NCI-H187 (cell line): ENCODE data around the gene TMEM126A.
"Not testable (repeated sequence)": the region's sequence is repeated elsewhere in the genome, so short reads cannot be mapped to it uniquely, and the experiment has no call there.

ENCODE experiments used
- DNase-seq, 2 experiments: peaks; one replicate each; lab custom pipeline; 2025; lab: John Stamatoyannopoulos, UW

The TMEM126A gene

DNA sequence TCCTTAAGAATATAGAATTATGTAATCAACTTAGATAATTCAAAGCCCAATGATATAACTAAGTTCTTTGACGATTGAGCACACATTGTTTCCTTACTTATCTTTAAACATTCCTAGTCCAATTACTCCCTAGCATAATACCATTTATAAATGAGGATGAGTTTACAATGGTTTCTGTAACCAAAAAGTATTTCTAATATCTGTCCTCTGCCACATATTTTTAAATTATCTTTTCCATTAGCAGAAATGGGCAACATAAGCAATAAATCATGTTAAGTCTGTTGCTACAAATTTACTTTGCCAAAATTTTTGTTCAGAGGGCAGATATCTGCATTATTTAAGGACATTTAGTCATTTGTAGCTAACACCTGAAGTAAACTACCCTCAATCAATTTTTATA is 10.4 kb downstream of the TMEM126A start:
- DNase-seq, result no peak

GRCh38 chr11:85661972-85662664 is 14.4 kb downstream of the TMEM126A start:
- no peak for DNase-seq

- no peak for DNase-seq
Observed at GRCh38 chr11:85663080-85663752, 15.4 kb downstream of the TMEM126A start.

DNA sequence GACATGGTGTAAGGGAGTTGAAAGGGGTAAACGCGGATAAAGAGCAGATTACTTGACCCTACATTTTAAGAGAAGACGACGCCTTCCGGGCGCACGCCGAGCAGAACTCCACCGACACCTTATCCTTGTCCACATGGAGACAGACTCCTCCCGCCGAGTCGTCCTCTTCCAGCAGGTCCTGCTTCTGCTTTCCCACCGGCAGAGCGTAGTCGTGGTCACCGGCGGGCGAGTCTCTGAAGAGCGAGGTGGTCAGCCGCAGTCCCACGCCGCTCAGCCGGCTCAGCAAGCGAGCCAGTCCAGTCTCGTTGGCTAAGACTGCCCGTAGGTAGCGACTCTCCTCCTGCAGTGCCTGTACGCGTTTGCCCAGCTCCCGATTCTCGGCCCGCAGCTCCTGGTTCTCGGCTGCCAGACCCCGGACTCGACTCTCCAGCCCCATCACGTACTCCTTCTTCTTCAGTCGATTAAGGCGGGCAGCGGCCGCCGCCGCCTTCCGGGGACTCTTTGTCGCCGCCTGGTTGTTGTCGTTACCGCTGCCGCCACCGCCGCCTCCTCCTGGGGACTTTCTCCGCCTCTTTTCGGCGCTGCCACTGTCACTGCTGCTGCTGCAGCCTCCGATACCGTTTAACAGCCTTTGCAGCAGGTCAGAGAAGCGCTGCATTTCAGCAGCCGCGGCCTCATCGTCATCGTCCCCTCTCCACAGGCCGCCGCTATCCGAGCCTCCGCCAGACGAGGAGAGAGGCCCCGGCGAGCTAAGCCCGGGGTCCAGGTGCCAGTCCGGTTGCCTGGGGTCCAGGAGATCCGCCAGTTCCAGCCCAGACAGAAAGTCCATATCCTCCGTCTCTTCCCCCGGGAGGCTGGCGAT is 16.2 kb downstream of the TMEM126A start:
- DNase-seq, result peak; percentile 35 to 38

GRCh38 chr11:85664615-85665481 is 17.1 kb downstream of the TMEM126A start, which contains the start of gene CREBZF:
CREBZF (minus strand) TSS chr11:85665129; CDS start chr11:85664875, 254 bp downstream.
- DNase-seq, result peak; percentile 90 to 91

- no peak for DNase-seq
Observed at GRCh38 chr11:85665733-85666132, 18.0 kb downstream of the TMEM126A start.

- no peak for DNase-seq
Observed at GRCh38 chr11:85666687-85667086, 18.9 kb downstream of the TMEM126A start.

GRCh38 chr11:85668157-85668556 is 20.4 kb downstream of the TMEM126A start:
- DNase-seq, result no peak

GRCh38 chr11:85670949-85671663 is 23.3 kb downstream of the TMEM126A start:
- not testable (repeated sequence) for DNase-seq

DNA sequence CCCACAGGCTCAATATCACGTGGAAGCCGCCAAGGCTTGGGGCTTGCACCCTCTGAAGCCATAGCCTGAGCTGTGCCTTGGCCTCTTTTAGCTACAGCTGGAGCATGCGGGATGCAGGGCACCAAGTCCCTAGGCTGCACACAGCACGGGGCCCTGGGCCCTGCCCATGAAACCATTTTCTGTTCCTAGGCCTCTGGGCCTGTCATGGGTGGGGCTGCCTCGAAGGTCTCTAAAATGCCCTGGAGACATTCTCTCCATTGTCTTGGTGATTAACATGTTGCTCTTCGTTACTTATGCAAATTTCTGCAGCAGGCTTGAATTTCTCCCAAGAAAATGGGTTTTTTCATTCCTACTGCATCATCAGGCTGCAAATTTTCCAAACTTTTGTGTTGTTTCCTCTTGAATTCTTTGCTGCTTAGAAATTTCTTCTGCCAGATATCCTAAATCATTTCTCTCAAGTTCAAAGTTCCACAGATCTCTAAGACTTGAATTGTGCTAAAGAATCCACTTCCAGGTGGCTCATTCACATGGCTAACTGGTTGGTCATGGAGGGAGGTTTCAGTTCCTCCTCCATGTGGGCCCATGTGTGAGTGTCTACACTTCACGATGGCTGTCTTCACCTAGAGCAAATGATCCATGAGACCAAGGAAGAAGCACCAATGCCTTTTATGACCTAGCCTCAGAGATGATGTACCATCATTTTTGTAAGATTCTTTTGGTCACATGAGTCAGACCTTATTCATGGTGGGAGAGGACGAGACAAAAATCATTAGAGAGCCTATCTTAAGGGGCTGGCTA is 24.5 kb downstream of the TMEM126A start:
- no peak for DNase-seq

DNA sequence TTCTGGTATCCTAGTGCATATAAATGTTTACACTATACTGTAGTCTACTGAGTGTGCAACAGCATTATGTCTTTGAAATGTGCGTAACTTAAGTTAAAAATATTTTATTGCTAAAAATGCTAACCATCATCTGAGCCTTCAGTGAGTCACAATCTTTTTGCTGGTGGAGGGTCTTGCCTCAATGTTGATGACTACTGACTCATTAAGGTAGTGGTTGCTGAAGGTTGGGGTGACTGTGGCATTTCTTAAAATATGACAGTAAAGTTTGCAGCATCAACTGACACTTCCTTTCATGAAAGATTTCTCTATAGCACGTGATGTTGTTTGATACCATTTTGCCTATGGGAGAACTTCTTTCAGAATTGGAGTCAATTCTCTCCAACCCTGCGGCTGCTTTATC is 25.6 kb downstream of the TMEM126A start:
- DNase-seq, result no peak

DNA sequence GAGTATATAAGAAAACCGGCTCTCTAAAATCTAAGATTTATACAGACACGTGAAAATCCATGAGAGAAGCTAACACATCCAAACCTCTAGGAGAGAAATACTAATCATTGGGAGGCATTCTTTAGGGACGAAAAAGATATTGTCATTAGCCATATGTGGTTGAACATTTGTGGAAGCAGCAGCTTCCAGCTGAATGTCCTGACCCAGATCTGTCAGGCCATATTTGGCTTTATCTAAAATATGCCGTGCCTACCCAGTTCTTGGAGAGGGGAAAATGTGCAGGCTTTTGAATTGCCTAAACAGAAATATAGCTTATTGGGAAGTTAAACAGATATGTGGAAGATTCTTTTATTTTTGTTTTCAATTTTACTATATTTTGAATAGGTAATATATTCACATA is 31.8 kb downstream of the TMEM126A start:
- DNase-seq, result no peak

DNA sequence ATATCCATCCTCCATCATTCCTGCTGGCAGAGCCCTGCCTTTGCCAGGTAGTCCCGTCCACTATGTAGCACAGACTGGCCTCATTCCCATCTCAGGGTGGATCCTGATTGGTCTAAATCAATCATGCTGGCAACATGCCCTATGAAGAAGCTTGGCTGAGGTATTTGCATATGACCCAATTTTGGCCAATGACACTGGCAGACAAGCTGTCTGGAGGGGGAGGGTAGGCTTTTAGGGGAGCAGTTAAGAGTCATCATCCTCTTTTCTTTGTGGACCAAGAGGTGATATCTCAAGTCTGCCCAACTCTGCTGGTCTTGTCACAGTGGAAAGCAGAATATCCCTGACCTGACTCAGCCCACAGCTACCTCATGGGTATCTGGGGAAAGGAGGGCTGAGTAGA is 33.1 kb downstream of the TMEM126A start:
- DNase-seq, result no peak

- peak; percentile 13 to 15 for DNase-seq
Observed at GRCh38 chr11:85682330-85683305, 34.9 kb downstream of the TMEM126A start.

DNA sequence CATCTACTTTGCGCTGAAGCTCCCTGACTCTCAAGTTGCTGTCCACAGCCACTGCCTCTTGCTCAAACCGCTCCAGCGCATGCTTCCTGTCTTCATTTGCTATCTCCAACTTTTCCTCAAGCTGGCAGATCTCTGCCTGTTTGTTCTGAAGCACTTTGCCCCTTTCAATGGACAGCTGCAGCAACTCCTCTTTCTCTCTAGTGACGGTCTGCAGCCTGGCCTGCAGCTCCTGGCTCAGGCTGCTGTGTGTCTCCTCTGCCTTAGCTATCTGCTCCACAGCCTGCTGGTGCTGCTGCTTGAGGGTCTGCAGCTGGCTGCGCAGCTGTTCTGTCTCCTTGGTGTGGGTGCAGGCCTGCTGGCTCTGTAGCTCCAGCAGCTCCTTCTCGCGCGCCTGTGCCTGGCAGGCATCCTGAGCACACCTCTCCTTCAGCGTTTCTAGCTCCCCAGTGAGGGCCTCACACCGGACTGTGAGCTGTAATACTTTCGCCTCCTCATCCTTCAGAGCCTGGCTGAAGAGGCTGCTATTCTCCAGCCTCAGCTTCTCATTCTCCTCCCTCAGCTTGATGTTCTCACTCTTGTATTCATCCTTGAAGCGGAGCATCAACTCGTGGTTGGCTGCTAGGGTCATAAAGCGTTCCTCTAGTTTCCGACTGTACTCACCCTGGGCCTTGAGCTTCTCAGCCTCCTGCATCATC is 37.5 kb downstream of the TMEM126A start:
- peak in 1 of 2 experiments; percentile 53 for DNase-seq

DNA sequence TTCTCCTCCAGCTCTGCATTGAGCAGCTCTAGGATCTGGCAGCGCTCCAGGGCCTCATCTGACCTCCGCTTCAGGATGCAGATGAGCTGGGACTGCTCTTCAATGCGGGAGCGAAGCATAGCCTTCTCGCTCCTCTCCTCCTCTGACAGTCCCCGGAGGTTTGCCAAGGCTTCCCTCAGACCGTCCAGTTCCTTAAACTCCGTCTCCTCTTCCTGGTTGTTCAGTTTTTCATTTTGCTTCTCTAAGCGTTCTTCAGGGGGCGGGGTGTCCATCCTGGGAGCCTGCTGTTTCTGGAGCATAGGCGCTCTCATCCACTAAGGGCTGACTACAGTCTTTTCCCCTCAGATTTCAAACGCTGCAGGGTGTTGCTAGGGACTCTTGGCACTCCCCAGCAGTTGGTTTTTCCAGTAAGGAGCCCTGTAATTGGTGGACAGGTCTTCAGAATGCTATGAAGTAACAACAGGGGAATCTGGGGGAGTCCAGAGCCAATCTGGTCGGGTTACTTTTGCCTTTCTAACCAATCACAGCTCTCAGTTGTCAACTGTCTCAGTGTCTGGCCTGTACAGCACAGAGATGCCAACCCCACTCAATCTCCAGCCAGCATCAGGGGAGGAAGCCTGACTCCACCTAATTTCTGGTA is 38.2 kb downstream of the TMEM126A start, which contains the start of gene CCDC89:
TSS of gene CCDC89 (minus strand) at position 376 of the 640 bp plus-strand sequence. CDS start at position 311, 65 bp downstream.
- peak; percentile 60 to 75 for DNase-seq

- no peak for DNase-seq
Observed at GRCh38 chr11:85694385-85694980, 46.7 kb downstream of the TMEM126A start.
